Gastrocnemius medialis (tissue), 4 donors: Measurements from ENCODE around the gene PDZRN3.

Source experiments
- CTCF ChIP-seq, 5 experiments: fragments of 450-650 bp in 3 of 5; fragments of 200-600 bp in 2 of 5; sonication (generic) in 2 of 5; IDR thresholded peaks in 4 of 5; conservative IDR thresholded peaks in 1 of 5; 1 replicate in 4 of 5; 2 replicates in 1 of 5; pipeline ENCODE4 v1.5.1; 2016 to 2019; ENCODE audit warnings: antibody characterized with exemption in 5 of 5, mild to moderate bottlenecking in 3 of 5, moderate library complexity in 3 of 5
- POLR2A ChIP-seq, 2 donors: fragments of 450-650 bp; IDR thresholded peaks; one replicate each; pipeline ENCODE4 v1.6.1; 2017; ENCODE audit warnings: antibody characterized with exemption in 2 of 2, mild to moderate bottlenecking in 2 of 2, moderate library complexity in 2 of 2

- TF ChIP-seq CTCF (IDR thresholded peaks at IDR 0.05 in 4 of 5, conservative IDR thresholded peaks at IDR 0.05 in 1 of 5) (no peak), POLR2A (IDR thresholded peaks at IDR 0.05) (no peak)
Measured at GRCh38 chr3:73538486-73538885, 86.3 kb downstream of the PDZRN3 start.
